CD14-positive monocyte (primary cell): Measurements from ENCODE around the gene CACNA1H. TPM values are rescaled to one million over a fixed set of nuclear protein-coding genes. Genes with fewer than 3 reads are reported as not detected.

Experiments
- DNase-seq, 3 donors: peaks; one replicate each; pipeline ENCODE4 v3.0.0-alpha.2; 2011 to 2022
- H2AFZ ChIP-seq: 2 replicates; pipeline ENCODE4 v1.6.0; 2012; ENCODE audit warnings: mild to moderate bottlenecking, low read depth, low read length, inconsistent platforms; ENCODE audit not compliant: insufficient read depth, poor library complexity, severe bottlenecking
- H3K27ac ChIP-seq, 2 donors: 1 replicate in 1 of 2; 2 replicates in 1 of 2; pipeline ENCODE4 v1.5.1; 2012 to 2013; ENCODE audit warnings: low read length in 2 of 2, control low read depth in 1 of 2, inconsistent platforms in 1 of 2, low read depth in 1 of 2, mild to moderate bottlenecking in 1 of 2
- H3K27me3 ChIP-seq, 2 donors: one replicate each; pipeline versions ENCODE4 v1.6.0 to v1.6.1; 2011 to 2013; ENCODE audit warnings: low read length in 2 of 2; ENCODE audit not compliant: control insufficient read depth in 2 of 2, insufficient read depth in 2 of 2
- H3K36me3 ChIP-seq, 2 donors: replicated peaks in 1 of 2; 1 replicate in 1 of 2; 2 replicates in 1 of 2; pipeline versions ENCODE4 v1.5.1 to v1.6.1; 2012 to 2013; ENCODE audit warnings: low read length in 2 of 2, control low read depth in 1 of 2, inconsistent platforms in 1 of 2, mild to moderate bottlenecking in 1 of 2; ENCODE audit not compliant: insufficient read depth in 2 of 2, control insufficient read depth in 1 of 2
- H3K4me1 ChIP-seq, 2 donors: 1 replicate in 1 of 2; 2 replicates in 1 of 2; pipeline versions ENCODE4 v1.5.1 to v1.6.1; 2012 to 2013; ENCODE audit warnings: low read length in 2 of 2, control low read depth in 1 of 2, inconsistent platforms in 1 of 2, mild to moderate bottlenecking in 1 of 2, moderate library complexity in 1 of 2; ENCODE audit not compliant: insufficient read depth in 2 of 2, control insufficient read depth in 1 of 2
- H3K4me2 ChIP-seq: replicated peaks from 2 replicates; pipeline ENCODE3; 2012; ENCODE audit warnings: low read length, moderate library complexity, mild to moderate bottlenecking; ENCODE audit not compliant: poor library complexity, severe bottlenecking; ENCODE audit errors: extremely low read depth
- H3K4me3 ChIP-seq, 3 experiments: fragments of 200-600 bp in 1 of 3; sonication (generic) in 1 of 3; replicated peaks in 1 of 3; 1 replicate in 2 of 3; 2 replicates in 1 of 3; pipeline ENCODE4 v1.5.1; 2011 to 2013; ENCODE audit warnings: low read length in 3 of 3, mild to moderate bottlenecking in 3 of 3, control low read depth in 2 of 3, low read depth in 2 of 3, inconsistent platforms in 1 of 3, moderate library complexity in 1 of 3
- H3K79me2 ChIP-seq: 2 replicates; pipeline ENCODE4 v1.6.0; 2012; ENCODE audit warnings: mild to moderate bottlenecking, control low read depth, inconsistent platforms, low read length, moderate library complexity; ENCODE audit not compliant: insufficient read depth
- H3K9ac ChIP-seq: 2 replicates; pipeline ENCODE4 v1.6.0; 2017; ENCODE audit warnings: low read length, mild to moderate bottlenecking; ENCODE audit not compliant: insufficient read depth, poor library complexity, severe bottlenecking
- H3K9me3 ChIP-seq, 2 donors: replicated peaks in 1 of 2; 1 replicate in 1 of 2; 2 replicates in 1 of 2; pipeline versions ENCODE4 v1.5.1 to v1.6.1; 2012 to 2013; ENCODE audit warnings: low read length in 2 of 2, control low read depth in 1 of 2; ENCODE audit not compliant: control insufficient read depth in 1 of 2, insufficient read depth in 1 of 2
- H4K20me1 ChIP-seq: 2 replicates; pipeline ENCODE4 v1.6.0; 2012; ENCODE audit warnings: mild to moderate bottlenecking, low read length, control low read depth, moderate library complexity; ENCODE audit not compliant: insufficient read depth
- H3K27ac Mint-ChIP-seq, 7 donors: one replicate each; pipeline ENCODE4 v1.8.0; 2020; ENCODE audit warnings: mild to moderate bottlenecking in 7 of 7, mixed read lengths in 7 of 7, moderate library complexity in 6 of 7, inconsistent platforms in 2 of 7
- H3K27me3 Mint-ChIP-seq, 3 donors: one replicate each; pipeline ENCODE4 v1.8.0; 2021 to 2022; ENCODE audit warnings: low read depth in 3 of 3, mild to moderate bottlenecking in 3 of 3, mixed read lengths in 3 of 3, moderate library complexity in 3 of 3, inconsistent platforms in 1 of 3
- H3K36me3 Mint-ChIP-seq, 2 donors: one replicate each; pipeline ENCODE4 v1.8.0; 2020; ENCODE audit warnings: mixed read lengths in 2 of 2, inconsistent platforms in 1 of 2, mild to moderate bottlenecking in 1 of 2
- H3K4me1 Mint-ChIP-seq: one replicate; pipeline ENCODE4 v1.8.0; 2020; ENCODE audit warnings: mild to moderate bottlenecking, mixed read lengths
- H3K4me3 Mint-ChIP-seq, 2 donors: one replicate each; pipeline ENCODE4 v1.8.0; 2020; ENCODE audit warnings: mild to moderate bottlenecking in 2 of 2, mixed read lengths in 2 of 2, moderate library complexity in 1 of 2
- H3K9me3 Mint-ChIP-seq, 7 donors: one replicate each; pipeline ENCODE4 v1.8.0; 2020 to 2022; ENCODE audit warnings: mixed read lengths in 7 of 7, mild to moderate bottlenecking in 6 of 7, moderate library complexity in 6 of 7, inconsistent platforms in 2 of 7
- WGBS: methylation state at CpG from one replicate; pipeline ENCODE4 v1.1.5; 2013; ENCODE audit warnings: missing lambda C conversion rate; ENCODE audit not compliant: insufficient coverage; 5-methylcytosine and 5-hydroxymethylcytosine counted together
- intact Hi-C, 2 donors: fragments of 100-400 bp; cut with micrococcal nuclease; formaldehyde crosslinking; loops; one replicate each; pipeline versions ENCODE4 v1.15.0 to v1.15.1; 2023
- polyA plus RNA-seq, 3 donors: library from polyadenylated mRNA; depleted of rRNA in 1 of 3; unstranded in 2 of 3; stranded (reverse) in 1 of 3; fragments of 300-500 nt in 2 of 3; fragments of >200 nt in 1 of 3; fragmentation: Illumina TruSeq in 2 of 3; gene quantifications; 1 replicate in 2 of 3; 2 replicates in 1 of 3; pipeline ENCODE4 v1.2.3, GENCODE V29; 2012 to 2021
- TF ChIP-seq, protein P1 (sequence below): fragments of 200-600 bp; IDR thresholded peaks from one replicate; pipeline ENCODE4 v1.8.0; 2022; ENCODE audit warnings: antibody characterized with exemption, mild to moderate bottlenecking

CACNA1H gene
- polyA plus RNA-seq, 3 donors = not detected

DNA sequence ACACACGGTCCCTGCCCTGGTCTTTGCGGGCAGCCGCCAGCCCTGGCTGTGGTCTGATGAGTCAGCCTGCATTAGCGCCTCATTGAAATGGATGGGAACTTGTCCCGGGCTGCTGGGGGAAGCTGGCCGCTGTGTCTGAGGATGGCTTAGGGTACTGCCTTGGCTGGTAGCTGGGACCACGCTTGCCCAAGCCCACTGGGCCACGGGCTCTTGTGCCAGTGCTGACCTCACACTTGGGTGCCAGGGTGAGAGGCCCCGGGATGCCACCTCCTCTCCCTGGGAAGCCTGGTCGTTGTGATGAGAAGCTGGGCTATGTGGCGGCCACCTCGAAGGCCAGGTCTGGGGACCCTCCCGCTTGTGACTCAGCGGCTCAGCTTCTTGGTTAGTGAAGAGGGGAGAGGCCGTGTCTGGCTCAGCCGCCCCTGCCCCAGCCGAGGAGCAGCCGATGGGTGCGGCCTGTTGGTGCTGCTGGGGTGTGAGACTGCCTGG, 10.7 kb downstream of the CACNA1H start:
- peaks cover 3 to 17% (median 15%) of the 10 kb centered on the region in 3 donors for H3K27me3 Mint-ChIP-seq
- no peaks in the 10 kb centered on the region for H3K9me3 ChIP-seq
- no peak for DNase-seq
- no peak overlapping the region for H2AFZ ChIP-seq
- intact Hi-C loops = no loop called here
- H3K4me3 ChIP-seq = no peak overlapping the region
- H3K4me2 ChIP-seq = no peak overlapping the region
- no peaks in the 10 kb centered on the region for H3K79me2 ChIP-seq
- TF ChIP-seq, protein P1, sequence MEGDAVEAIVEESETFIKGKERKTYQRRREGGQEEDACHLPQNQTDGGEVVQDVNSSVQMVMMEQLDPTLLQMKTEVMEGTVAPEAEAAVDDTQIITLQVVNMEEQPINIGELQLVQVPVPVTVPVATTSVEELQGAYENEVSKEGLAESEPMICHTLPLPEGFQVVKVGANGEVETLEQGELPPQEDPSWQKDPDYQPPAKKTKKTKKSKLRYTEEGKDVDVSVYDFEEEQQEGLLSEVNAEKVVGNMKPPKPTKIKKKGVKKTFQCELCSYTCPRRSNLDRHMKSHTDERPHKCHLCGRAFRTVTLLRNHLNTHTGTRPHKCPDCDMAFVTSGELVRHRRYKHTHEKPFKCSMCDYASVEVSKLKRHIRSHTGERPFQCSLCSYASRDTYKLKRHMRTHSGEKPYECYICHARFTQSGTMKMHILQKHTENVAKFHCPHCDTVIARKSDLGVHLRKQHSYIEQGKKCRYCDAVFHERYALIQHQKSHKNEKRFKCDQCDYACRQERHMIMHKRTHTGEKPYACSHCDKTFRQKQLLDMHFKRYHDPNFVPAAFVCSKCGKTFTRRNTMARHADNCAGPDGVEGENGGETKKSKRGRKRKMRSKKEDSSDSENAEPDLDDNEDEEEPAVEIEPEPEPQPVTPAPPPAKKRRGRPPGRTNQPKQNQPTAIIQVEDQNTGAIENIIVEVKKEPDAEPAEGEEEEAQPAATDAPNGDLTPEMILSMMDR = no peak
- H3K4me3 Mint-ChIP-seq = no peak overlapping the region
- no peaks in the 10 kb centered on the region for H3K4me1 Mint-ChIP-seq
- no peak overlapping the region for H3K27ac ChIP-seq
- WGBS = 58% methylated on average over 13 of the region's 19 CpGs
- no peaks in the 10 kb centered on the region for H3K36me3 ChIP-seq
- H3K4me1 ChIP-seq = no peaks in the 10 kb centered on the region
- H3K9me3 Mint-ChIP-seq = no peaks in the 10 kb centered on the region
- no peaks in the 10 kb centered on the region for H4K20me1 ChIP-seq
- no peak overlapping the region for H3K9ac ChIP-seq
- no peaks in the 10 kb centered on the region for H3K36me3 Mint-ChIP-seq
- H3K27me3 ChIP-seq = no peaks in the 10 kb centered on the region
- H3K27ac Mint-ChIP-seq = no peak overlapping the region

DNA sequence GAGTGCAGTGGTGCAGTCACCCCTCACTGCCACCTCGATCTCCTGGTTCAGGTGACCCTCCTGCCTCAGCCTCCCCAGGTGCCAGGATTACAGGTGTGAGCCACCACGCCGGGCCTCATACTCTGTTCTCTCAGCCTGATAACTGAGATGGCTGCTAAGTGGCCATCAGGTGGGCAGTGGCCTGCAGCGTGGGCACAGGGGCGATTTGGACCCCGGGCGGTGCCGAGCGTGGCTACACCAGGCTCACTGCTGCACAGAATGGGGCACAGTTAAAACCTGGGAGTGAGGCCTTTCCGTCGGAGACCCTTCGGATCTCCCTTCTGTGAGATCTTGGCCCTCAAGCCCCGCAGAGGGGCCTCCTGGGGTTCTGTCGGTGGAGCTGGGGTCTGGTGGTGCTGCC, 11.5 kb downstream of the CACNA1H start:
- H3K4me2 ChIP-seq = no peak overlapping the region
- no peaks in the 10 kb centered on the region for H4K20me1 ChIP-seq
- H3K4me1 Mint-ChIP-seq = no peaks in the 10 kb centered on the region
- no peaks in the 10 kb centered on the region for H3K27me3 ChIP-seq
- H3K27me3 Mint-ChIP-seq = peaks cover 3 to 13% (median 11%) of the 10 kb centered on the region in 3 donors
- 94% methylated on average over 14 of the region's 14 CpGs for WGBS
- no peak for DNase-seq
- intact Hi-C loops = no loop called here
- no peak overlapping the region for H3K4me3 Mint-ChIP-seq
- H3K9me3 Mint-ChIP-seq = no peaks in the 10 kb centered on the region
- H3K36me3 ChIP-seq = no peaks in the 10 kb centered on the region
- H2AFZ ChIP-seq = no peak overlapping the region
- no peak overlapping the region for H3K9ac ChIP-seq
- H3K27ac Mint-ChIP-seq = peak overlapping the region in 1 of 7 donors; percentile 16
- H3K4me3 ChIP-seq = no peak overlapping the region
- TF ChIP-seq, protein P1 = no peak
- no peaks in the 10 kb centered on the region for H3K36me3 Mint-ChIP-seq
- no peaks in the 10 kb centered on the region for H3K4me1 ChIP-seq
- H3K27ac ChIP-seq = no peak overlapping the region
- H3K79me2 ChIP-seq = no peaks in the 10 kb centered on the region
- H3K9me3 ChIP-seq = no peaks in the 10 kb centered on the region
